NOMO-1 treated with dmso at 0.1 percent for 144 hours (cell line): ENCODE results near the gene AOX1.
"Not testable (repeated sequence)": the region's sequence is repeated elsewhere in the genome, so short reads cannot be mapped to it uniquely, and the experiment has no call there.

Source experiments
- DNase-seq: peaks from one replicate; lab custom pipeline; 2025; ENCODE audit not compliant: unreplicated experiment; lab: John Stamatoyannopoulos, UW

Gene AOX1

GRCh38 chr2:200664770-200665494, 79.1 kb downstream of the AOX1 start:
- DNase-seq, result no peak

GRCh38 chr2:200665626-200666453, 80.0 kb downstream of the AOX1 start:
- no peak for DNase-seq

DNA sequence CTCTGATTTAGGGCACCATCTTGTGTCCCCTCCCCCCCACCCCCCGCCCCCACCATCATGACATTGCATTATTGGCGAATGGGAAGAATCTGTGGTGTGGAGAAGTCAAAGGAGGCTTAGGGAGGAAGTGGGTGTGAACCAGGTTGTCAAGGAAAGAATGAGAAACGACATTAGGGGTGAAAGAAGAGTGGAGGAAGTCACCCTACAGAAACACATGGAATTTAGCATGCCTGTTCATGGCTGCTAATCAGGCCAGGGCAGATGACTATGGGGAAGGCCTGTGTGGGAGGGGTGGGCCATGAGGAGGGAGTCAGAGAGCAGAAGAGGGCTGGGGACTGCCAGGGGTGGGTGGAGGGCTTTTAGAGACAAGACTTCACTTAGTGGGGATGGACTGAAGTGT, 81.6 kb downstream of the AOX1 start:
- DNase-seq, result peak; percentile 40

- no peak for DNase-seq
These were observed 82.7 kb downstream of the AOX1 start for GRCh38 chr2:200668478-200668877.

DNA sequence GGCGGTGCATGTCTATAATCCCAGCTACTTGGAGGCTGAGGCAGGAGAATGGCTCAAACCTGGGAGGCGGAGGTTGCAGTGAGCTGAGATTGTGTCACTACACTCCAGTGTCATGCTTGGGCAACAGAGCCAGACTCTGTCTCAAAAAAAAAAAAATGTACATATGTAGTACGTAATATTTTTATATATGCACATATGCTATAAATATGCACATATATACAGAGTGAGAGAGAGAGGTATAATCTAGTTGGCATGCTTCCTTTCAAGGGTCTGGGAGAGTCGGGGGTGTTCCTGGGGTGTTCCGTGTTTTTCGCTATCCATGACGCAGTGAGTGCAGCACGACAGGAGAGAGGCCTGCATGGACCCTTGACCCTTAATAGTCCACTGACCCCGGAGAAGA, 83.5 kb downstream of the AOX1 start:
- no peak for DNase-seq

GRCh38 chr2:200670313-200670712, 84.5 kb downstream of the AOX1 start:
- no peak for DNase-seq

DNA sequence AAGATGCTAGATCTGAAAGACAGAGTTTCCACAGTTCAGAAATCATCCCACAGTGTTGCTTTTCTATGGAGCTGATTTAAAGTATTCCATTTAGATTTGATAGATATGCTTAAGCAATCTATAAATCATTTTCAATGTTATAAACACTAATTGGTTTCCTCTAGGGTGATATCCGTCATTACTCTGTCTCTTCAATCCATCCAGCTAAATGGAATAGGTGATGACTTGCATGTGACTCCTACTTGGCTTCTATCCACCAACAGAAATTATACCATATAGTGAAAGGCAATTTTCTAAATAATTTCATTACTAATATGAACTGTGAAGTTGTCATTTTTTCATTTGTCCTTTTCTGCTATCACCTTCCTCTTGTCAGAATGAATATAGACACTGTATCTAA, 84.9 kb downstream of the AOX1 start:
- no peak for DNase-seq

- DNase-seq, result no peak
These were observed 87.4 kb downstream of the AOX1 start for GRCh38 chr2:200673191-200673590.

GRCh38 chr2:200674837-200675236, 89.0 kb downstream of the AOX1 start:
- DNase-seq, result no peak

- no peak for DNase-seq
These were observed 91.4 kb downstream of the AOX1 start for GRCh38 chr2:200677171-200677570.

GRCh38 chr2:200677721-200678532, 92.1 kb downstream of the AOX1 start:
- no peak for DNase-seq

GRCh38 chr2:200679127-200679526, 93.3 kb downstream of the AOX1 start:
- DNase-seq, result no peak

GRCh38 chr2:200679535-200679934, 93.7 kb downstream of the AOX1 start:
- no peak for DNase-seq

DNA sequence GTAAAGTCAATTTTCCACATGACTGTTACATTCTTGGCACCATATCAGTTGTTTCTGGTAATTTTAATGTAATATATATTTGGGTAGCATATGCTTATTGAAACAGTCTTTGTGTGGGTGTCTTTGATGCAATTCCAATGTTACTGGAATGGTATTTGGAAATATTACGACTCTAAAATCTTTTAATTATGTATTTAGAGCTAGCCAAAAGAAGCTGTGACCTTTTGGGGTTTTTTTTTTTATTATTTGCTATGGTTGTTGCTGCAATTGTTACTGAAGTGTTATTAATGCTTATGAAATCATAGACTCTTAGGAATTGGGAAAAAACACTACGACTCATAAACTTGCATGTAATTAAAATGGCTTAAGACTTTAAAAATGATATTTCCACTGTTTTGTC, 95.9 kb downstream of the AOX1 start:
- no peak for DNase-seq

DNA sequence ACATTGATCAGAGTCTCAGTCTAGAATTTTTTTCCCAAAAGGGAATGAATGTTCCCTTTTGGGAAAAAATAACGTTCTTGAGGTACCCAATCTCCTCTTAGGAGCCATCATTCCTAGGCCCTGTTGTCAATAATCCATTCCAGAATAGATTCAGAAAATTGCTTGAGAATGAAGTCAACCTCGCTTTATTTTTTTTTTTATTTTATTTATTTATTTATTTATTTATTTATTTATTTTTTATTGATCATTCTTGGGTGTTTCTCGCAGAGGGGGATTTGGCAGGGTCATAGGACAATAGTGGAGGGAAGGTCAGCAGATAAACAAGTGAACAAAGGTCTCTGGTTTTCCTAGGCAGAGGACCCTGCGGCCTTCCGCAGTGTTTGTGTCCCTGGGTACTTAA, 96.6 kb downstream of the AOX1 start:
- DNase-seq, result not testable (repeated sequence)

GRCh38 chr2:200687922-200688920, 102.4 kb downstream of the AOX1 start:
- DNase-seq, result no peak

DNA sequence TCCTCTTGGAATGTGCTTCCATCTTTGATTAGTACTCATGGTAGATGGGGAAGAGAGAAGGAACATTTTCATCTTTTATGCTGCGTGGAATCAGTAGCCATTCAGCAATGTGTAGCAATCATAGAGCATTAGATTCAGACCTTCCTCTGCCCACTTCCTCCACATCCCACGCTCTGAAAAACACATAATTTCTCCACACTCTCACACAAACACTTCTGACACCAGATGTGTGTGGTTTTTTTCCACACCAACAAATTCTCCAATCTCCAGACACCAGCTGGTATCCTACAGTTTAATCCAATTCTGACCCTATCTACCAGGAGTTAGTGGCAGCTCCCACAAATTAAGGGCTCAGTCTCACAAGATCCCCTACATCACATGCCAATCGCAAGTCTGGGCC, 103.3 kb downstream of the AOX1 start:
- DNase-seq, result no peak

GRCh38 chr2:200693836-200694470, 108.1 kb downstream of the AOX1 start:
- no peak for DNase-seq

DNA sequence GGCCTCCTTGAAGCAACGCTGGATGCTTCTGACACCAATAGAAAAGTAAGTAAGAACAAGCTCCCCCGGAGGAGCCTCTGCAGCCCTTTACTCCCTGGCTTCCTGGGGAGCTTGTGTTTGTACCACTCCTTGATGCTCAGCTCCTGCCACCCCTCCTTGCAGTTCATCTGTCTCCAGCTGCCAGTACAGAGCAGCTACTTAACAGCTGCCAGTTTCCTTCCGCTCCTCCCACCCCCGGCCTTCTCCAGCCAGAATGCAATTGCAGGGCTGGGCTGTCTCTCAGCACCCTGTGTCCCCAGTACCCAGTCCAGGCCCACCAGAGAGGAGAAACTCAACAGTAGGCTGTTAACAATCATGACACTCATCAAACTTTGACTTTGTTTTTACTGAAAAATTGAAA, 109.4 kb downstream of the AOX1 start:
- peak; percentile 33 for DNase-seq

DNA sequence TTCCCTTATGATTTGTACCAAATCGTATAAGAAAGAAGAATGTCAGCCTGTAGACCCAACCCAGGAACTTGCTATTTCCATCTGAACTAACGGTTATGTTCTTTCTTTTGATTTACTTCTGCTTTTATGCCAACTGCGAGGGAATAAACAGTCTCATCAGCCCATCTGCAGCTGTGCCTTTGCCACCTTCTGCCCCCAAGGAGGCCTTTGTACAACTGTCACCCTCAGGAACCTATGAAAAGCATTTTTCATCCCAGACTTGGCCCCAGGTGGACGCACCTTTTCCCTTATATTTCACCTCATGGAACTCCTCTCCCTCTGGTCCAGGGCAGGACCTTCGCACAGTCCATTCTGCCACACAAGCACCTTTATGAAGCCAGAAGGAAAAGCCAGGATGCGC, 109.8 kb downstream of the AOX1 start:
- DNase-seq, result no peak
